A673 (cell line): Measurements from ENCODE around the gene IRAK3. TPM values are rescaled to one million over a fixed set of nuclear protein-coding genes. Genes with fewer than 3 reads are reported as not detected.

Experiments
- BruUV-seq: library from RNA; stranded (reverse); fragments of 400-500 nt; replicated peaks from 2 replicates; lab custom pipeline; 2021; lab: Mats Ljungman, UMichigan
- CTCF ChIA-PET: fragments of 300-600 bp; sonication (Branson Sonifier 250); formaldehyde crosslinking; loops from one replicate; lab custom pipeline; 2022; ENCODE audit warnings: antibody characterized with exemption; lab: Charles Lee
- POLR2A ChIA-PET: fragments of 300-600 bp; sonication (Branson Sonifier 250); formaldehyde crosslinking; loops from one replicate; lab custom pipeline; 2022; ENCODE audit warnings: antibody characterized with exemption; ENCODE audit not compliant: low non-redundant PET; lab: Charles Lee
- DNase-seq: peaks from one replicate; pipeline ENCODE4 v3.0.0-alpha.2; 2015; ENCODE audit warnings: low spot score
- H3K27ac ChIP-seq: fragments of 200-600 bp; sonication (generic); 2 replicates; pipeline ENCODE4 v1.5.1; 2016; ENCODE audit warnings: mixed run types, low read depth, mild to moderate bottlenecking, mixed read lengths, antibody characterized with exemption, low read length; ENCODE audit not compliant: poor library complexity, severe bottlenecking
- H3K27me3 ChIP-seq: fragments of 200-600 bp; sonication (generic); replicated peaks from 2 replicates; pipeline ENCODE4 v1.6.1; 2017; ENCODE audit warnings: mixed run types, low read depth, mild to moderate bottlenecking, mixed read lengths, antibody characterized with exemption, low read length; ENCODE audit not compliant: insufficient read depth, poor library complexity
- H3K36me3 ChIP-seq: fragments of 200-600 bp; sonication (generic); 2 replicates; pipeline ENCODE4 v1.6.1; 2016; ENCODE audit warnings: mixed run types, mild to moderate bottlenecking, mixed read lengths, antibody characterized with exemption, low read length; ENCODE audit not compliant: insufficient read depth, poor library complexity, severe bottlenecking
- H3K4me1 ChIP-seq: fragments of 200-600 bp; sonication (generic); 2 replicates; pipeline ENCODE4 v1.6.1; 2017; ENCODE audit warnings: mixed run types, mild to moderate bottlenecking, mixed read lengths, antibody characterized with exemption, low read length; ENCODE audit not compliant: insufficient read depth, poor library complexity, severe bottlenecking
- H3K4me3 ChIP-seq: fragments of 200-600 bp; sonication (generic); 2 replicates; pipeline ENCODE4 v1.5.1; 2016; ENCODE audit warnings: low read depth, mixed run types, mild to moderate bottlenecking, mixed read lengths, low read length; ENCODE audit not compliant: poor library complexity, severe bottlenecking
- H3K9me3 ChIP-seq: fragments of 200-600 bp; sonication (generic); 2 replicates; pipeline ENCODE4 v1.6.1; 2016; ENCODE audit warnings: mixed run types, low read depth, mild to moderate bottlenecking, mixed read lengths, antibody characterized with exemption, low read length; ENCODE audit not compliant: poor library complexity, severe bottlenecking
- EZH2 ChIP-seq: fragments of 200-600 bp; sonication (generic); IDR thresholded peaks from 2 replicates; pipeline ENCODE4 v1.6.1; 2017; ENCODE audit warnings: borderline replicate concordance, low read depth, mild to moderate bottlenecking, mixed read lengths, antibody characterized with exemption, low read length; ENCODE audit not compliant: poor library complexity, severe bottlenecking
- intact Hi-C: fragments of 100-400 bp; cut with micrococcal nuclease; formaldehyde crosslinking; loops from one replicate; pipeline ENCODE4 v1.10.0; 2022; ENCODE audit not compliant: unreplicated experiment
- total RNA-seq: library from RNA; stranded (reverse); gene quantifications from 2 replicates; pipeline ENCODE4 v1.2.3, GENCODE V29; 2021
- TF ChIP-seq, protein P1 (sequence below): fragments of 300-800, 200-600 bp; sonication (generic); conservative IDR thresholded peaks from 2 replicates; pipeline ENCODE4 v1.5.1; 2017; ENCODE audit warnings: low read depth, mild to moderate bottlenecking, antibody characterized with exemption, low read length, moderate library complexity, mixed read lengths

Gene IRAK3
- total RNA-seq, 1 experiment from 2014 or later: 0.19 TPM

DNA sequence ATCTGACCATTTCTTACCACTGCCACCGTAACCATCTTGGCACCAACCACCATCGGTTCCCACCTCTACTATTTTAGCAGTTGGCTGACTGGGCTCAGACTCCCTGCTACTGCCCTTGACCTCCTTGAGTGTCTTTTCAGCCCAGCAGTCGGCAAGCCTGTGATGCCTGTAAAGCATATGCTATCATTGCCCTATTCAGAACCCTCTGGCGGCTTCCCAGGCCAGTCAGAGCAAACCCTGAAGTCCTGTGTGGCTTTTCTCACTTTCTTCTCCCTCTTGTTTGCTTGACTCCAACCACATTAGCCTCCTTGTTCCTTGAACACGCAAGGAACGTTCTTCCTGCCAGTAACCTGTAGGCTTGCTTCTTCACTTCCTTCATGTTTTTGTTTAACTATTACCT, 6.2 kb downstream of the IRAK3 start:
- Histone ChIP-seq H3K27me3 (no peaks in the 10 kb centered on the region), H3K4me1 (no peaks in the 10 kb centered on the region), H3K4me3 (no peak overlapping the region), H3K36me3 (no peaks in the 10 kb centered on the region), H3K27ac (no peak overlapping the region), H3K9me3 (no peaks in the 10 kb centered on the region)
- DNase-seq: no peak
- no TSS peak for BruUV-seq
- intact Hi-C loops: no loop called here
- ChIA-PET POLR2A (no interaction called here), CTCF (no interaction called here)
- TF ChIP-seq EZH2: no peak
- TF ChIP-seq, protein P1, sequence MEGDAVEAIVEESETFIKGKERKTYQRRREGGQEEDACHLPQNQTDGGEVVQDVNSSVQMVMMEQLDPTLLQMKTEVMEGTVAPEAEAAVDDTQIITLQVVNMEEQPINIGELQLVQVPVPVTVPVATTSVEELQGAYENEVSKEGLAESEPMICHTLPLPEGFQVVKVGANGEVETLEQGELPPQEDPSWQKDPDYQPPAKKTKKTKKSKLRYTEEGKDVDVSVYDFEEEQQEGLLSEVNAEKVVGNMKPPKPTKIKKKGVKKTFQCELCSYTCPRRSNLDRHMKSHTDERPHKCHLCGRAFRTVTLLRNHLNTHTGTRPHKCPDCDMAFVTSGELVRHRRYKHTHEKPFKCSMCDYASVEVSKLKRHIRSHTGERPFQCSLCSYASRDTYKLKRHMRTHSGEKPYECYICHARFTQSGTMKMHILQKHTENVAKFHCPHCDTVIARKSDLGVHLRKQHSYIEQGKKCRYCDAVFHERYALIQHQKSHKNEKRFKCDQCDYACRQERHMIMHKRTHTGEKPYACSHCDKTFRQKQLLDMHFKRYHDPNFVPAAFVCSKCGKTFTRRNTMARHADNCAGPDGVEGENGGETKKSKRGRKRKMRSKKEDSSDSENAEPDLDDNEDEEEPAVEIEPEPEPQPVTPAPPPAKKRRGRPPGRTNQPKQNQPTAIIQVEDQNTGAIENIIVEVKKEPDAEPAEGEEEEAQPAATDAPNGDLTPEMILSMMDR: no peak

DNA sequence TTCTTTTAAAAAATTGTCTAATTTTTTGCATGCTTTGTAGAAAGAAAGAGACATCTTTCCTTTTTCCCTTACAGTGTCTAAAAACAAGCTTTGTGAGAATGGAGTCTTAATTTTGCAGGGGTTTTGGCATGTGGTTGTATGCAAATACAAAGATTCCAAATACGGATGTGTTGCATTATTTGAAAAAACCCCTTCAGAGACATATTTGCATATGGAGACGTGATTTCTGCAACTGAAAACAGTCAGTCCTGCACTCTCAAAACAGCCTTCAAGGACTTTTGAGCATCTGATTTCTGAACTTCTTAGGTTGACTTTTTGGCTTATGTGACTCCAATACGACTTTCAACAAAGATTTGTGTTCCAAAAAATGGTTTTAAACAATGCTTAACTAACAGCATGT, 7.8 kb downstream of the IRAK3 start:
- POLR2A ChIA-PET: interaction anchor here (0.6 kb wide), 1 partner anchor 13 kb away, joined by 5 read pairs; no protein-coding TSS in a partner anchor
- intact Hi-C loops: no loop called here
- no peak overlapping the region for H3K27ac ChIP-seq
- H3K36me3 ChIP-seq: no peaks in the 10 kb centered on the region
- H3K9me3 ChIP-seq: no peaks in the 10 kb centered on the region
- no peak overlapping the region for H3K4me3 ChIP-seq
- TF ChIP-seq EZH2: no peak
- TF ChIP-seq, protein P1: no peak
- no TSS peak for BruUV-seq
- CTCF ChIA-PET: no interaction called here
- H3K27me3 ChIP-seq: no peaks in the 10 kb centered on the region
- no peaks in the 10 kb centered on the region for H3K4me1 ChIP-seq
- DNase-seq: no peak

DNA sequence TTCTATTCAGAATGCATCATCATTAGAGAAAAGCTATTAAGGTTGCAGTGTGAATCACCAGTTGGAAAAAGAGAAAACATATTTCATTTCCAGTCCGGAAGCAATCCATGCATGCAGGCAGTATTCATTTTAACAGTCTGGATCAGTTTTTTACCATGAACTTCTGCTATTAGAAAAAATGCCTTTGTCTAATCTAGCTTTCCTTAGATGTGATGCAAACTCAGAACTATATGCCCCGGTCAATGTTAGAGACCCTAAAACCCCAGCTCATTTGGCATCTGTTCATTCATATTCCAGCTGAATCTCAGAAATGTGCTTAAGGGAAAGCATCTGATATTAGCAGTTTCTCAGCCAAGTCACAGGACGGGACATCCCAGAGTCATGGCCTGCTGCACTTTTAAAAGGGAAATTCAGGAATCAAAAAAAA, 8.5 kb downstream of the IRAK3 start:
- no peak for TF ChIP-seq EZH2
- TF ChIP-seq, protein P1: no peak
- DNase-seq: no peak
- H3K27ac ChIP-seq: no peak overlapping the region
- no TSS peak for BruUV-seq
- intact Hi-C loops: no loop called here
- H3K36me3 ChIP-seq: no peaks in the 10 kb centered on the region
- H3K4me1 ChIP-seq: no peaks in the 10 kb centered on the region
- POLR2A ChIA-PET: no interaction called here
- H3K27me3 ChIP-seq: no peaks in the 10 kb centered on the region
- no peak overlapping the region for H3K4me3 ChIP-seq
- CTCF ChIA-PET: no interaction called here
- H3K9me3 ChIP-seq: no peaks in the 10 kb centered on the region
